NCI-H2081 (cell line): ENCODE data around the gene RERE.
"Not testable (repeated sequence)": the region's sequence is repeated elsewhere in the genome, so short reads cannot be mapped to it uniquely, and the experiment has no call there.

Experiments used
- DNase-seq, 2 experiments: peaks; one replicate each; lab custom pipeline; 2025; lab: John Stamatoyannopoulos, UW

The RERE gene

GRCh38 chr1:8800416-8800815 is 17.0 kb downstream of the RERE start:
- no peak for DNase-seq

GRCh38 chr1:8797216-8797615 is 20.2 kb downstream of the RERE start:
- no peak for DNase-seq

GRCh38 chr1:8796812-8797211 is 20.6 kb downstream of the RERE start:
- DNase-seq, result no peak

- no peak for DNase-seq
Measured at GRCh38 chr1:8794605-8795004, 22.8 kb downstream of the RERE start.

GRCh38 chr1:8791819-8792218 is 25.6 kb downstream of the RERE start:
- no peak for DNase-seq

GRCh38 chr1:8790987-8791386 is 26.5 kb downstream of the RERE start:
- DNase-seq, result no peak

GRCh38 chr1:8790478-8790877 is 27.0 kb downstream of the RERE start:
- DNase-seq, result no peak

- DNase-seq, result no peak
Measured at GRCh38 chr1:8789314-8790214, 27.9 kb downstream of the RERE start.

GRCh38 chr1:8787218-8787617 is 30.2 kb downstream of the RERE start:
- no peak for DNase-seq

GRCh38 chr1:8786204-8786603 is 31.2 kb downstream of the RERE start:
- DNase-seq, result not testable (repeated sequence)

GRCh38 chr1:8782955-8783354 is 34.5 kb downstream of the RERE start:
- DNase-seq, result no peak

- no peak for DNase-seq
Measured at GRCh38 chr1:8782001-8782620, 35.3 kb downstream of the RERE start.

- no peak for DNase-seq
Measured at GRCh38 chr1:8780405-8780804, 37.0 kb downstream of the RERE start.

GRCh38 chr1:8777867-8778266 is 39.6 kb downstream of the RERE start:
- no peak for DNase-seq

GRCh38 chr1:8776104-8776503 is 41.3 kb downstream of the RERE start:
- no peak for DNase-seq

- DNase-seq, result no peak
Measured at GRCh38 chr1:8767006-8767405, 50.4 kb downstream of the RERE start.

GRCh38 chr1:8765198-8765597 is 52.2 kb downstream of the RERE start:
- no peak for DNase-seq

GRCh38 chr1:8764293-8764937 is 53.0 kb downstream of the RERE start:
- no peak for DNase-seq

- DNase-seq, result no peak
Measured at GRCh38 chr1:8763888-8764287, 53.6 kb downstream of the RERE start.

GRCh38 chr1:8754993-8755392 is 62.4 kb downstream of the RERE start:
- peak in 1 of 2 experiments; percentile 32 for DNase-seq

GRCh38 chr1:8754247-8754650 is 63.2 kb downstream of the RERE start:
- DNase-seq, result no peak

- no peak for DNase-seq
Measured at GRCh38 chr1:8753736-8754135, 63.7 kb downstream of the RERE start.
